CD4-positive, alpha-beta T cell treated with Interleukin-21 for 1 hour (primary cell): Measurements from ENCODE around the gene CERS2.
"Not testable (repeated sequence)": the region's sequence is repeated elsewhere in the genome, so short reads cannot be mapped to it uniquely, and the experiment has no call there.

ENCODE experiments used
- DNase-seq: peaks from one replicate; pipeline ENCODE4 v3.0.0-alpha.2; 2020

The CERS2 gene

GRCh38 chr1:150968491-150968890 is 6.1 kb downstream of the CERS2 start:
- no peak for DNase-seq

DNA sequence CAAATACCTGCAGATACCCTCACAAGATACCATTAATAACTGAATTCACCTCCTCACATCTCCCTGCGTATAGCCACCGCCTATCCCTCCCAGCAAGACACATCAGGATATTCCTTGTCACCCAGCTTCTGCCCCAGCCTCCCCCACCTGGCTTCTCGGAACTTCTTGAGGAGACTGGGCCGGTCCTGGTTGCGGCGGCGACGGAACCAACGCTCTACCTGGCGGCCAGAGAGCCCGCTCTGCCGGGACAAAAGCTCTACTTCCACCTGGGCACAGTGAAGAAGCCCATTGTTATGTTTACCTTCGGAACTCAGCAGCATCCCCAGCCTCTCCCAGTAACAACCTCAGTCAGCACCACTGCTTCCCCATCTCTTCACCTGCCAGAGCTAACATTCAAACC is 6.7 kb downstream of the CERS2 start:
- DNase-seq = no peak

GRCh38 chr1:150966011-150966410 is 8.6 kb downstream of the CERS2 start:
- no peak for DNase-seq

DNA sequence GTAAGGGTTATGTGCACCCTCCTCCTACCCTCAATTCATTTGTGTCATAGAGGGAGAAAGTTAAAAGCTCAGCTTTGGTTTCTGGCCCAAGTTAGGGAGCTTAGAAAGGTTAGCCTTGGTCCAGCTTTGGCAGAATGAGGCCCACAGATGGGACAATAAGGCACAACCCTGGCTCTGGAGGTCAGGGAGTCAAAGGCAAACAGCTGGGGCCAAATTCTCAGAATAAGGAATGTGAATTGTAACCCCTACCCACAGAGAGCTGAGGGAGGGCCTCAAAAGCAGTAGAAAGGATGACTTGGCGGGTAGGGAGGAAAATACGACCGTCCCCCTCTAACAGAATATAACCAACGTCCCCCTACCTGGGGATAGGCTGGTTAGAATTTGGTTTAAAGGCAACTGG is 9.0 kb downstream of the CERS2 start:
- DNase-seq = no peak

DNA sequence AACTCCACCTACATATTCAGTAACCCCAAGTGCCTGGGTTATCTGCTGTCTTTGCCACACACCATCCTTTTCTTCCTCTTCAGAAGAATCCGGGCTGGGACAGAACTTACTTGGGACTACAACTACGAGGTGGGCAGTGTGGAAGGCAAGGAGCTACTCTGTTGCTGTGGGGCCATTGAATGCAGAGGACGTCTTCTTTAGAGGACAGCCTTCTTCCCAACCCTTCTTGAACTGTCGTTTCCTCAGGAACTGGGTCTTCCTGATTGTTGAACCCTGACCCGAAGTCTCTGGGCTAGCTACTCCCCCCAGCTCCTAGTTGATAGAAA is 10.5 kb downstream of the CERS2 start:
- DNase-seq = no peak

DNA sequence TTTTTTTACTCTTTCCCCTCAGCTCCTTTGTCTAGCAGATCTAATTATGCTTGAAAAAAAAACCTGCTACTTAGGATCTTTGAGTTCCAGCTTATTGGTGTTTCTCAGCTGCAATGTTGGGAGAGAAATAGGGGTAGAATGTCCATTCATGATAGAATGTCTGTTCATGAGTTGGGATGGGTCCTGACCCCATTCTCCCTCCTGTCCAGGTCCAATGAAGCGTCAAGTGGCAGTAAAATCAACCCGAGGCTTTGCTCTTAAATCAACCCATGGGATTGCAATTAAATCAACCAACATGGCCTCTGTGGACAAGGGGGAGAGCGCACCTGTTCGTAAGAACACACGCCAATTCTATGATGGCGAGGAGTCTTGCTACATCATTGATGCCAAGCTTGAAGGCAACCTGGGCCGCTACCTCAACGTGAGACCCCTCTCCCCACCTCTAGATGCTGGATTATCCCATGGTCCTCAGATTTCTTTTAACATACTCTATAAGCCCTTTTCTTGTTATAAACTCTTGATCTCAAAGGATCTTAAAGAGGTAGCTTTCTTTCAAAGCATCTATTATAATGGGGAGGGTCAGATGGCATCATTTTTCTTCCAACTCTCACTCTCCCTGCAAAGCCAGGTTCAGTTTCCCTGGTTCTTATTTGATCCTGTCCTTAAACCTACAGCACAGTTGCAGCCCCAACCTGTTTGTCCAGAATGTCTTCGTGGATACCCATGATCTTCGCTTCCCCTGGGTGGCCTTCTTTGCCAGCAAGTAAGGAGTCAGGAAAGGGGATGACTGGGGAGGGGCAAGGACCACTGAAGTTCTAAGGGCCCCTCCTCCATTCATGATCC is 11.1 kb downstream of the CERS2 start:
- DNase-seq = no peak

GRCh38 chr1:150961756-150962155 is 12.9 kb downstream of the CERS2 start:
- DNase-seq = no peak

GRCh38 chr1:150960646-150961045 is 14.0 kb downstream of the CERS2 start:
- DNase-seq = no peak

DNA sequence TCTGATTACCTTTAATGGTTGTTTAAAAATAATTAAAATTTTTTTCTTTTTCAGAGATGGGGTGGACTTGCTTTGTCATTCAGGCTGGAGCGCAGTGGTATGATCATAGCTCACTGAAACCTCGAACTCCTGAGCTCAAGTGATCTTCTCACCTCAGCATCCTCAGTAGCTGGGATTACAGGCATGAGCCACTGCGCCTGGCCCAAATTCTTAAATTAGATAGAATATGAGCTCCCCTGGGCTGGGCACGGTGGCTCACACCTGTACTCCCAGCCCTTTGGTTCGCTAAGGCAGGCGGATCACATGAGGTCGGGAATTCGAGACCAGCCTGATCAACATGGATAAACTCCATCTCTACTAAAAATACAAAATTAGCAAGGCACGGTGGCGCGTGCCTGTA is 17.0 kb downstream of the CERS2 start:
- no peak for DNase-seq

DNA sequence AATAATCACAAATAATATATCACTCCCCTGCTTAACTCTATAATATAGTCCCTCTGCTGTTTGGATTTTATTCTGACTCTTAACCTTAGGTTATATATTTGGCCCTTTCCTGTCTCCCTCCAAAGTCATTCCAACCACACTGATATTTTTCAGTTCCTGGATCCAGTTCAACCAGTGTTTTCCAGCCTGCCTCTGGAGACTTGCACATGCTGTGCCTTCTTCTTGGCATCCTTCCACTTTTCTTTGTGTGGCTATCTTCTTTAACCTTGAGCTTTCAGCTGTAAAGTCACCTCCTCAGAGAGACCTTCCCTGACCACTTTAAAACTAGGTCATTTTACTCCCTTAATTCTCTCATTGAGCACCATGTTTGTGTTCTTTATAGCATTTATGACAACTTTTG is 19.4 kb downstream of the CERS2 start:
- no peak for DNase-seq

- DNase-seq = no peak
Observed at GRCh38 chr1:150954708-150955107, 19.9 kb downstream of the CERS2 start.

DNA sequence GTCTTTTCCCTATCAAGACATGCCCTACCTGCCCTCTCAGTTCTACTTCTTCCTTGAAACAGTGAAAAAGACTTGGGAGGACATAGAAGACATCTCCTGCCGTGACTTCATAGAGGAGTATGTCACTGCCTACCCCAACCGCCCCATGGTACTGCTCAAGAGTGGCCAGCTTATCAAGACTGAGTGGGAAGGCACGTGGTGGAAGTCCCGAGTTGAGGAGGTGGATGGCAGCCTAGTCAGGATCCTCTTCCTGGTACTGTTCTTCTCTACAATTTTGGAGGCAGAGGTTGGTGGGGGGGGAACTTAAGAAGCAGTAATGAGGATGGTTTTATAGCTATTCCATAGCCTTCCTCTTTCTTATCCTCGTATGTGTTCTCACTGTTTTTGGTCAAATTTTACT is 29.8 kb downstream of the CERS2 start:
- DNase-seq = no peak

DNA sequence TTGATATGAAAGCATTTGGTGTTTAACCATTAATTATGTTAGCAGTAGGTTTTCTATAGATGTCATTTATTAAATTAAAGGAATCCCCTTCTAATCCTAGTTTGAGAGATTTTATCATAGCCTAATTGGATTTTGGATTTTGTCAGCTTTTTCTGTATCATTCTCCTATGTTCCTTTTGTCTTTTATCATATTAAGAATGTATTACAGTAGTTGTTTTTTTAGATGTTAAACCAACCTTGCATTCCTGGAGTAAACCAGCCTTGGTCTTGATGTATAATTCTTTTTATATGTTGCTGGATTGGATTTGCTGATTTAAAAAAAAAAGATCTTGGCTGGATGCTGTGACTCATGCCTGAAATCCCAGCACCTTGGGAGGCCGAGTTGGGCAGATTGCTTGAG is 42.9 kb downstream of the CERS2 start:
- no peak for DNase-seq

GRCh38 chr1:150928775-150929174 is 45.9 kb downstream of the CERS2 start:
- not testable (repeated sequence) for DNase-seq

GRCh38 chr1:150928286-150928685 is 46.3 kb downstream of the CERS2 start:
- no peak for DNase-seq

DNA sequence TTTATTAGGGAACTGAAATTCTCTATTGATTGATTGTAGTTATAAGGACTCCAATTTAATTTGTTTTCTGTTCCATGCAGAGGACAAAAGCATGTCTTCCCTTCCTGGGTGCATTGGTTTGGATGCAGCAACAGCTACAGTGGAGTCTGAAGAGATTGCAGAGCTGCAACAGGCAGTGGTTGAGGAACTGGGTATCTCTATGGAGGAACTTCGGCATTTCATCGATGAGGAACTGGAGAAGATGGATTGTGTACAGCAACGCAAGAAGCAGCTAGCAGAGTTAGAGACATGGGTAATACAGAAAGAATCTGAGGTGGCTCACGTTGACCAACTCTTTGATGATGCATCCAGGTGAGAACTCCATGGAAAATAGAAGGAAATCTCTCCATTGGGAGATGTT is 47.0 kb downstream of the CERS2 start:
- no peak for DNase-seq

- peak; percentile 97 for DNase-seq
Observed at GRCh38 chr1:150926097-150926741, 48.4 kb downstream of the CERS2 start, which contains the start of gene SETDB1. Gene SETDB1 (plus strand): TSS chr1:150926363. CDS start chr1:150927715, 1,352 bp downstream.

DNA sequence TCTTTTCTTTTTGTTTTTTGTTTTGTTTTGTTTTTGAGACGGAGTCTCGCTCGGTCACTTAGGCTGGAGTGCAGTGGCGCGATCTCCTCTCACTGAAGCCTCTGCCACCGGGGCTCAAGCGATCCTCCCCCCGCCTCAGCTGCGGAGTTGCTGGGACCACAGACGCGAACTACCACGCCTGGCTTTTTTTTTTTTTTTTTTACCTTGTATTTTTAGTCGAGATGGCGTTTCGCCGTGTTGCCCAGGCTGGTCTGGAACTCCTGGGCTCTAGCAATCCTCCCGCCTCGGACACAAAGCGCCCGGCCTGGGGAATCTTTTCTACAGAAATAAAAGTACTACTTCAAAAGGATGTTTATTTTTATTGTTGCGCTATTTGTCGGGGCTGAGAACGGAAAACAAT is 49.6 kb downstream of the CERS2 start:
- peak; percentile 9 for DNase-seq

DNA sequence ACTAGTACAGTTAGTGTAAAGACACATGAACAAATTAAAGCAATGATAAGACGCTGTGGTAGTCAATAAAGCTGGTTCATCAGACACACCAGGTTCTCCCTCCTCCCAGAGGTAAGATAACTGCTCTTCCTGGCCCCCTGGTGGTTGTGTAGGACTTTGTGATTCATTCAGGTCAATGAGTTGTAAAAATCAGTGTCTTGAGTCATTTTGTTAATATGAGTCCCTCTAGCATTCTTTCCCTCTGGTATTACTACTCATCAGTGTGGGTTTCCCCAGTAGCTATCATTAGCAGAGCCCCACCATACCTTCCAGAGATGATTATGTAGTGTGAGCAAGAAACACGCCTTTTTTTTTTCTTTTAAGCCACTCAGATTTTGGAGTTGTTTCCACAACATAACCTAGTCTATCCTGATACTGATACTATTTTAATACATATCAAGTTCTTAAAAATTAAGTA is 52.1 kb downstream of the CERS2 start:
- DNase-seq = peak; percentile 82

DNA sequence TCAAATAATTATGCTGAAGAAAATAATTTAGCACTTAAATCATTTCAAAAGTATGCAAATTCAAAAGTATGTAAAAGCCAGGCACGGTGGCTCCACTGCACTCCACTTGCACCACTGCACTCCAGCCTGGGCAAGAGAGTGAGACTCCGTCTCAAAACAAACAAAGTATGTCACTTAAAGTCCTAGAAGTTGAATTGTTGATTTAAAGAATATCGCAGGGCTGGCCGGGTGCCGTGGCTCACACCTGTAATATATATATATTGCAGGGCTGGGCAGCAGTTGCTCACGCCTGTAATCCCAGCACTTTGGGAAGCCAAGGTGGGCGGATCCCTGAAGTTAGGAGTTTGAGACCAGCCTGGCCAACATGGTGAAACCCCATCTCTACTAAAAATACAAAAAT is 57.2 kb downstream of the CERS2 start:
- DNase-seq = no peak
